GM12878 (cell line): ENCODE measurements around the gene UBL4A. TPM values are rescaled to one million over a fixed set of nuclear protein-coding genes. Genes with fewer than 3 reads are reported as not detected.

Experiments
- ATAC-seq: fragments of 200-7000 bp; cut with Tn5 transposase; 3 replicates; pipeline ENCODE4 v1.9.1; 2020; ENCODE audit warnings: mild to moderate bottlenecking, moderate library complexity
- BruUV-seq: library from RNA; stranded (reverse); fragments of 400-500 nt; replicated peaks from 2 replicates; lab custom pipeline; 2021; lab: Mats Ljungman, UMichigan
- CTCF ChIA-PET: fragments of 300-600 bp; sonication (Branson Sonifier 250); formaldehyde crosslinking; extraction: SDS; loops from one replicate; lab custom pipeline; 2021; ENCODE audit warnings: inconsistent platforms; lab: Yijun Ruan, JAX
- POLR2A ChIA-PET: fragments of 350-600 bp; formaldehyde crosslinking; extraction: SDS; loops from one replicate; lab custom pipeline; 2021; ENCODE audit warnings: inconsistent platforms; lab: Charles Lee
- RAD21 ChIA-PET: fragments of 300-600 bp; sonication (Branson Sonifier 250); formaldehyde crosslinking; loops from one replicate; lab custom pipeline; 2023; ENCODE audit warnings: antibody characterized with exemption; ENCODE audit not compliant: unreplicated experiment; lab: Charles Lee
- SMC1A ChIA-PET: fragments of 300-600 bp; sonication (Branson Sonifier 250); formaldehyde crosslinking; loops from one replicate; lab custom pipeline; 2023; ENCODE audit not compliant: unreplicated experiment, uncharacterized antibody; lab: Charles Lee
- DNase-seq: peaks from one replicate; pipeline ENCODE4 v3.0.0-alpha.2; 2011; ENCODE audit warnings: low read depth, low spot score
- FAIRE-seq: peaks from 3 replicates; lab custom pipeline; 2011; peaks lifted over from hg19 to GRCh38; lab: Jason Lieb, UNC
- H2AFZ ChIP-seq: 2 replicates; pipeline ENCODE4 v1.6.0; 2011; ENCODE audit warnings: low read depth, low read length, control low read depth; ENCODE audit not compliant: control insufficient read depth
- H3K27ac ChIP-seq: 2 replicates; pipeline ENCODE4 v1.5.1; 2011; ENCODE audit warnings: control low read depth; ENCODE audit not compliant: control insufficient read depth, insufficient read depth
- H3K27me3 ChIP-seq, 2 experiments: replicated peaks in 1 of 2; 2 replicates each; pipeline versions ENCODE4 v1.6.0 to v1.6.1; 2011; ENCODE audit warnings: low read length in 1 of 2; ENCODE audit not compliant: control insufficient read depth in 2 of 2, insufficient read depth in 2 of 2
- H3K36me3 ChIP-seq, 2 experiments: 2 replicates each; pipeline ENCODE4 v1.5.1; 2011; ENCODE audit warnings: low read length in 1 of 2; ENCODE audit not compliant: control insufficient read depth in 2 of 2, insufficient read depth in 2 of 2
- H3K4me1 ChIP-seq: 2 replicates; pipeline ENCODE4 v1.6.1; 2011; ENCODE audit warnings: mild to moderate bottlenecking, low read length, moderate library complexity, mixed read lengths; ENCODE audit not compliant: control insufficient read depth, insufficient read depth
- H3K4me2 ChIP-seq: 2 replicates; pipeline ENCODE4 v1.6.0; 2011; ENCODE audit warnings: control low read depth; ENCODE audit not compliant: control insufficient read depth, insufficient read depth
- H3K4me3 ChIP-seq: fragments of 200-600 bp; sonication (generic); 2 replicates; pipeline ENCODE4 v1.5.1; 2016
- H3K79me2 ChIP-seq: 2 replicates; pipeline ENCODE4 v1.6.0; 2011; ENCODE audit warnings: low read length; ENCODE audit not compliant: control insufficient read depth, insufficient read depth
- H3K9ac ChIP-seq: 2 replicates; pipeline ENCODE4 v1.8.0; 2011; ENCODE audit warnings: low read length, control low read depth, mixed read lengths; ENCODE audit not compliant: control insufficient read depth, insufficient read depth
- H3K9me3 ChIP-seq: replicated peaks from 3 replicates; pipeline ENCODE4 v1.5.1; 2011; ENCODE audit warnings: mild to moderate bottlenecking, low read length; ENCODE audit not compliant: control insufficient read depth, insufficient read depth
- H4K20me1 ChIP-seq: 2 replicates; pipeline ENCODE4 v1.6.0; 2011; ENCODE audit not compliant: control insufficient read depth, insufficient read depth
- BACH1 ChIP-seq: fragments of 450-650 bp; IDR thresholded peaks from 2 replicates; pipeline ENCODE4 v1.6.1; 2017; ENCODE audit warnings: mild to moderate bottlenecking, borderline replicate concordance
- FOS ChIP-seq: IDR thresholded peaks from 3 replicates; pipeline ENCODE4 v1.6.1; 2011; ENCODE audit warnings: borderline replicate concordance; ENCODE audit not compliant: insufficient read length; ENCODE audit errors: extremely low read depth
- MAX ChIP-seq: IDR thresholded peaks from 2 replicates; pipeline ENCODE4 v1.6.1; 2012; ENCODE audit warnings: low read depth, low read length, improper control_type of control experiment
- NFYA ChIP-seq: IDR thresholded peaks from 2 replicates; pipeline ENCODE4 v1.6.1; 2011; ENCODE audit warnings: low read depth, mild to moderate bottlenecking, low read length, improper control_type of control experiment, borderline replicate concordance
- NR2C1 ChIP-seq: fragments of 450-650 bp; IDR thresholded peaks from 2 replicates; pipeline ENCODE4 v1.6.1; 2017; ENCODE audit warnings: antibody characterized with exemption, mild to moderate bottlenecking, moderate library complexity
- RAD51 ChIP-seq: fragments of 450-650 bp; IDR thresholded peaks from 2 replicates; pipeline ENCODE4 v1.6.1; 2016; ENCODE audit warnings: moderate library complexity, mild to moderate bottlenecking, inconsistent platforms
- RB1 ChIP-seq: fragments of 450-650 bp; formaldehyde crosslinking; IDR thresholded peaks from 2 replicates; pipeline ENCODE4 v1.6.1; 2017; ENCODE audit warnings: mild to moderate bottlenecking, borderline replicate concordance
- SPI1 ChIP-seq: IDR thresholded peaks from 2 replicates; pipeline ENCODE4 v1.6.1; 2011; ENCODE audit warnings: low read depth, mild to moderate bottlenecking, low read length, moderate library complexity, borderline replicate concordance; ENCODE audit not compliant: insufficient read depth
- STAT1 ChIP-seq: fragments of 450-650 bp; conservative IDR thresholded peaks from 2 replicates; pipeline ENCODE4 v1.6.1; 2014; ENCODE audit warnings: antibody characterized with exemption, mild to moderate bottlenecking
- ZNF24 ChIP-seq: fragments of 450-650 bp; IDR thresholded peaks from 2 replicates; pipeline ENCODE4 v1.6.1; 2017; ENCODE audit warnings: antibody characterized with exemption, mild to moderate bottlenecking
- ZSCAN29 ChIP-seq: fragments of 450-650 bp; IDR thresholded peaks from 2 replicates; pipeline ENCODE4 v1.6.1; 2017; ENCODE audit warnings: mild to moderate bottlenecking, moderate library complexity
- WGBS: methylation state at CpG from one replicate; pipeline ENCODE4 v1.1.6; 2016; ENCODE audit warnings: low lambda C conversion rate; ENCODE audit not compliant: insufficient replicate concordance, insufficient coverage; ENCODE audit errors: missing lambda C conversion rate; 5-methylcytosine and 5-hydroxymethylcytosine counted together
- in situ Hi-C: fragments of 300-500 bp; cut with MboI; formaldehyde crosslinking; loops from 9 replicates; pipeline ENCODE4 v1.14.3; 2018; ENCODE audit warnings: mixed read lengths
- intact Hi-C: fragments of 100-400 bp; cut with micrococcal nuclease; formaldehyde crosslinking; loops from one replicate; pipeline ENCODE4 v1.14.2; 2022; ENCODE audit not compliant: unreplicated experiment
- polyA plus RNA-seq, 11 experiments: library from polyadenylated mRNA; depleted of rRNA in 4 of 11; unstranded in 6 of 11; stranded (reverse) in 5 of 11; fragments of >200 nt; fragmentation: Nextera tagmentation in 4 of 11; fragmentation: Illumina TruSeq in 1 of 11; extraction: Ambion mirVana in 4 of 11; extraction: Trizol in 1 of 11; gene quantifications; 1 replicate in 1 of 11; 2 replicates in 10 of 11; pipeline versions ENCODE4 v1.2.1 to v1.2.3, GENCODE V29; 2011 to 2016; ENCODE audit warnings: inconsistent platforms in 2 of 11, missing spikeins in 2 of 11, low read depth in 1 of 11
- total RNA-seq, 4 experiments: library from RNA; depleted of rRNA in 3 of 4; stranded (reverse); fragments of >200 nt in 3 of 4; fragmentation: Illumina TruSeq in 1 of 4; extraction: Trizol in 1 of 4; gene quantifications; 2 replicates each; pipeline versions ENCODE4 v1.2.1 to v1.2.3, GENCODE V29; 2013 to 2021

Gene UBL4A
- total and polyA plus RNA-seq, 10 of the 15 experiments (the other 5 are each of a cell fraction or from before 2014, with no cell fraction given): 4.2 to 49.9 (median 34.0) TPM

- in situ Hi-C loops (no loop called here), intact Hi-C loops (no loop called here)
- FAIRE-seq (no peak), ATAC-seq (no peak), DNase-seq (no peak)
- no peak overlapping the region for H3K27ac ChIP-seq
- H3K4me3 ChIP-seq: no peak overlapping the region
- peaks cover 0 to 2% of the 10 kb centered on the region in 2 experiments; a peak in 2 of 4 replicates for H3K36me3 ChIP-seq
- no peak overlapping the region for H3K9ac ChIP-seq
- no peak overlapping the region for H3K4me2 ChIP-seq
- peaks cover 3% of the 10 kb centered on the region for H3K79me2 ChIP-seq
- 76% methylated on average over 18 of the region's 18 CpGs for WGBS
- ChIA-PET SMC1A (no interaction called here), CTCF (no interaction called here), RAD21 (no interaction called here), POLR2A (no interaction called here)
- 0 out of 2 replicates have a peak, but pooled peaks cover 3% of the 10 kb centered on the region for H3K4me1 ChIP-seq
- no peak for TF ChIP-seq ZSCAN29
- TF ChIP-seq RB1: no peak
- TF ChIP-seq BACH1: no peak
- no peak for TF ChIP-seq RAD51
- TF ChIP-seq SPI1: no peak
- no peaks in the 10 kb centered on the region for H4K20me1 ChIP-seq
- H3K27me3 ChIP-seq: no peaks in the 10 kb centered on the region
- H3K9me3 ChIP-seq: no peaks in the 10 kb centered on the region; the same call in 2 of the 3 replicates
- H2AFZ ChIP-seq: no peak overlapping the region
- no TSS peak for BruUV-seq
These were observed 36.8 kb downstream of the UBL4A start for GRCh38 chrX:154449618-154450017.

GRCh38 chrX:154448484-154448883, 37.9 kb downstream of the UBL4A start:
- H3K4me3 ChIP-seq: no peak overlapping the region
- H3K27ac ChIP-seq: no peak overlapping the region
- H3K36me3 ChIP-seq: peaks cover 0 to 2% of the 10 kb centered on the region in 2 experiments; a peak in 2 of 4 replicates
- 0 out of 2 replicates have a peak, but pooled peaks cover 3% of the 10 kb centered on the region for H3K4me1 ChIP-seq
- ChIA-PET SMC1A (no interaction called here), RAD21 (no interaction called here), CTCF (no interaction called here), POLR2A (no interaction called here)
- H3K27me3 ChIP-seq: no peaks in the 10 kb centered on the region
- TF ChIP-seq NR2C1: no peak
- no peak for TF ChIP-seq ZNF24
- no peak for TF ChIP-seq NFYA
- no peak for TF ChIP-seq STAT1
- TF ChIP-seq FOS: no peak
- TF ChIP-seq MAX: no peak
- BruUV-seq: no TSS peak
- FAIRE-seq (no peak), ATAC-seq (no peak), DNase-seq (no peak)
- intact Hi-C loops (no loop called here), in situ Hi-C loops (no loop called here)
- no peak overlapping the region for H2AFZ ChIP-seq
- H3K4me2 ChIP-seq: no peak overlapping the region
- no peaks in the 10 kb centered on the region for H4K20me1 ChIP-seq
- 59% methylated on average over 14 of the region's 14 CpGs for WGBS
- no peak overlapping the region for H3K9ac ChIP-seq
- H3K9me3 ChIP-seq: no peaks in the 10 kb centered on the region; the same call in 2 of the 3 replicates
- H3K79me2 ChIP-seq: peaks cover 6% of the 10 kb centered on the region
